Panc1 (cell line): ENCODE measurements around the gene OLIG1. TPM values are rescaled to one million over a fixed set of nuclear protein-coding genes. Genes with fewer than 3 reads are reported as not detected.

Experiments
- ATAC-seq: fragments of 200-7000 bp; cut with Tn5 transposase; 2 replicates; pipeline ENCODE4 v1.9.1; 2020; ENCODE audit warnings: mild to moderate bottlenecking, moderate library complexity
- BruUV-seq: library from RNA; stranded (reverse); fragments of 400-500 nt; replicated peaks from 2 replicates; lab custom pipeline; 2021; lab: Mats Ljungman, UMichigan
- CTCF ChIA-PET: fragments of 300-600 bp; sonication (Branson Sonifier 250); formaldehyde crosslinking; loops from one replicate; lab custom pipeline; 2022; ENCODE audit warnings: antibody characterized with exemption; lab: Charles Lee
- POLR2A ChIA-PET: fragments of 300-600 bp; sonication (Branson Sonifier 250); formaldehyde crosslinking; loops from one replicate; lab custom pipeline; 2022; ENCODE audit warnings: antibody characterized with exemption; lab: Charles Lee
- DNase-seq: peaks from one replicate; pipeline ENCODE4 v3.0.0-alpha.2; 2010; ENCODE audit warnings: low read depth, low spot score
- H3K27ac ChIP-seq: 2 replicates; pipeline ENCODE4 v1.5.1; 2011; ENCODE audit warnings: mild to moderate bottlenecking, low read length, inconsistent platforms
- H3K27me3 ChIP-seq: fragments of 200-500 bp; sonication (Bioruptor generic); 2 replicates; pipeline ENCODE4 v1.6.0; 2014; ENCODE audit warnings: low read length, inconsistent platforms; ENCODE audit not compliant: control insufficient read depth, insufficient read depth
- H3K36me3 ChIP-seq: fragments of 200-500 bp; sonication (Bioruptor generic); 2 replicates; pipeline ENCODE4 v1.5.1; 2014; ENCODE audit warnings: inconsistent platforms, mild to moderate bottlenecking, low read length, moderate library complexity; ENCODE audit not compliant: control insufficient read depth, insufficient read depth
- H3K4me1 ChIP-seq: 2 replicates; pipeline ENCODE4 v1.5.1; 2011; ENCODE audit warnings: inconsistent platforms, mild to moderate bottlenecking, low read length, moderate library complexity; ENCODE audit not compliant: control insufficient read depth, insufficient read depth
- H3K4me3 ChIP-seq, 2 experiments: 2 replicates each; pipeline ENCODE4 v1.5.1; 2011 to 2012; ENCODE audit warnings: low read depth in 2 of 2, low read length in 2 of 2, mild to moderate bottlenecking in 2 of 2, inconsistent platforms in 1 of 2, moderate library complexity in 1 of 2
- H3K9me3 ChIP-seq: fragments of 200-500 bp; sonication (Bioruptor generic); 2 replicates; pipeline ENCODE4 v1.5.1; 2014; ENCODE audit warnings: low read depth, mild to moderate bottlenecking, inconsistent platforms, low read length, moderate library complexity; ENCODE audit not compliant: control insufficient read depth, insufficient read depth
- CTCF ChIP-seq: fragments of 450-650 bp; IDR thresholded peaks from 2 replicates; pipeline ENCODE4 v1.5.1; 2017; ENCODE audit warnings: mild to moderate bottlenecking
- POLR2AphosphoS5 ChIP-seq: IDR thresholded peaks from 2 replicates; pipeline ENCODE4 v1.6.1; 2012; ENCODE audit warnings: mild to moderate bottlenecking, low read depth, low read length, moderate library complexity
- REST ChIP-seq, 2 experiments: IDR thresholded peaks; 2 replicates each; pipeline ENCODE4 v1.6.1; 2011 to 2012; ENCODE audit warnings: low read depth in 2 of 2, control low read depth in 1 of 2, low read length in 1 of 2, mild to moderate bottlenecking in 1 of 2, moderate library complexity in 1 of 2; ENCODE audit not compliant: insufficient read depth in 1 of 2
- SIN3A ChIP-seq: IDR thresholded peaks from 2 replicates; pipeline ENCODE4 v1.6.1; 2012; ENCODE audit warnings: low read depth, mild to moderate bottlenecking, low read length, moderate library complexity, borderline replicate concordance; ENCODE audit not compliant: insufficient read depth
- TCF7L2 ChIP-seq: IDR thresholded peaks from 2 replicates; pipeline ENCODE4 v1.6.1; 2011; ENCODE audit warnings: mild to moderate bottlenecking, low read depth, low read length, inconsistent platforms
- in situ Hi-C: cut with HindIII; loops from 2 replicates; pipeline ENCODE4 v1.10.0; 2016; ENCODE audit warnings: low sequenced_read_pairs, low pct_unique_long_range_greater_than_20kb
- intact Hi-C: fragments of 100-400 bp; cut with micrococcal nuclease; formaldehyde crosslinking; loops from one replicate; pipeline ENCODE4 v1.10.0; 2022; ENCODE audit not compliant: unreplicated experiment
- total RNA-seq: library from RNA; stranded (reverse); gene quantifications from one replicate; pipeline ENCODE4 v1.2.1, GENCODE V29; 2021; ENCODE audit not compliant: unreplicated experiment

OLIG1 gene
- total RNA-seq, 1 experiment from 2014 or later = 0.21 TPM

- Histone ChIP-seq H3K27ac (no peak overlapping the region), H3K36me3 (no peaks in the 10 kb centered on the region), H3K27me3 (no peaks in the 10 kb centered on the region), H3K4me1 (no peaks in the 10 kb centered on the region), H3K9me3 (no peaks in the 10 kb centered on the region), H3K4me3 (no peak overlapping the region)
- no TSS peak for BruUV-seq
- ATAC-seq = no peak
- in situ Hi-C loops (no loop called here), intact Hi-C loops (no loop called here)
- TF ChIP-seq TCF7L2 (no peak), CTCF (no peak), POLR2AphosphoS5 (no peak), REST (IDR thresholded peaks at IDR 0.05; ENCODE audit: insufficient read depth in 1 of 2, low read depth in 2 of 2, low read length in 1 of 2) (no peak), SIN3A (no peak)
- DNase-seq = no peak
- ChIA-PET CTCF (no interaction called here), POLR2A (no interaction called here)
Measured at GRCh38 chr21:33037501-33037900, 32.4 kb upstream of the OLIG1 start.

- no peaks in the 10 kb centered on the region for H3K4me1 ChIP-seq
- ATAC-seq (no peak), DNase-seq (no peak)
- no TSS peak for BruUV-seq
- POLR2A ChIA-PET = no interaction called here
- intact Hi-C loops (no loop called here), in situ Hi-C loops (no loop called here)
- CTCF ChIA-PET = no interaction called here
- H3K9me3 ChIP-seq = no peaks in the 10 kb centered on the region
- no peak overlapping the region for H3K4me3 ChIP-seq
- no peaks in the 10 kb centered on the region; the same call in 1 of the 2 replicates for H3K27me3 ChIP-seq
- TF ChIP-seq POLR2AphosphoS5 (no peak), REST (IDR thresholded peaks at IDR 0.05; ENCODE audit: insufficient read depth in 1 of 2, low read depth in 2 of 2, low read length in 1 of 2) (no peak), CTCF (no peak), TCF7L2 (no peak), SIN3A (no peak)
- H3K36me3 ChIP-seq = no peaks in the 10 kb centered on the region
- no peak overlapping the region for H3K27ac ChIP-seq
Measured at GRCh38 chr21:33039536-33039935, 30.4 kb upstream of the OLIG1 start.
